Mucosa of rectum (tissue), 2 donors: ENCODE data around the gene MLLT6.
A peak's percentile ranks its signal among the peaks of the same experiment; 100 is the strongest.

Source experiments
- H3K27ac ChIP-seq, 2 donors: one replicate each; pipeline ENCODE4 v1.7.0; 2013; ENCODE audit warnings: inconsistent platforms in 2 of 2, low read depth in 2 of 2, low read length in 2 of 2
- H3K27me3 ChIP-seq, 2 donors: one replicate each; pipeline ENCODE4 v1.7.0; 2013; ENCODE audit warnings: low read length in 2 of 2; ENCODE audit not compliant: control insufficient read depth in 2 of 2, insufficient read depth in 2 of 2
- H3K36me3 ChIP-seq, 2 donors: one replicate each; pipeline ENCODE4 v1.7.0; 2013; ENCODE audit warnings: low read length in 2 of 2; ENCODE audit not compliant: control insufficient read depth in 2 of 2, insufficient read depth in 2 of 2
- H3K4me1 ChIP-seq, 2 donors: one replicate each; pipeline ENCODE4 v1.7.0; 2013; ENCODE audit warnings: low read length in 2 of 2, mild to moderate bottlenecking in 1 of 2; ENCODE audit not compliant: control insufficient read depth in 2 of 2, insufficient read depth in 2 of 2
- H3K4me3 ChIP-seq, 2 donors: one replicate each; pipeline ENCODE4 v1.7.0; 2013; ENCODE audit warnings: low read length in 2 of 2
- H3K9ac ChIP-seq, 2 donors: one replicate each; pipeline ENCODE4 v1.7.0; 2013; ENCODE audit warnings: low read length in 2 of 2, low read depth in 1 of 2, mild to moderate bottlenecking in 1 of 2
- H3K9me3 ChIP-seq, 2 donors: one replicate each; pipeline ENCODE4 v1.7.0; 2013; ENCODE audit warnings: low read length in 2 of 2; ENCODE audit not compliant: control insufficient read depth in 2 of 2
- donor health status: healthy.
- donor health status: Normal muscosa, but diverticular disease.

The MLLT6 gene

GRCh38 chr17:38709104-38709820 is 4.2 kb downstream of the MLLT6 start:
- Histone ChIP-seq H3K27me3 (no peaks in the 10 kb centered on the region), H3K9me3 (no peaks in the 10 kb centered on the region), H3K4me1 (peaks cover 10 to 20% of the 10 kb centered on the region in 2 donors), H3K9ac (peak overlapping the region in 1 of 2 donors; percentile 8), H3K4me3 (no peak overlapping the region), H3K27ac (no peak overlapping the region), H3K36me3 (peaks cover 45 to 57% of the 10 kb centered on the region in 2 donors)

GRCh38 chr17:38709864-38710603 is 5.0 kb downstream of the MLLT6 start:
- Histone ChIP-seq H3K9me3 (no peaks in the 10 kb centered on the region), H3K9ac (no peak overlapping the region), H3K27me3 (no peaks in the 10 kb centered on the region), H3K36me3 (peaks cover 46 to 62% of the 10 kb centered on the region in 2 donors), H3K4me1 (peaks cover 8 to 16% of the 10 kb centered on the region in 2 donors), H3K27ac (no peak overlapping the region), H3K4me3 (no peak overlapping the region)

- no peak overlapping the region for H3K9ac ChIP-seq
- H3K27me3 ChIP-seq: no peaks in the 10 kb centered on the region
- H3K27ac ChIP-seq: no peak overlapping the region
- peaks cover 8 to 16% of the 10 kb centered on the region in 2 donors for H3K4me1 ChIP-seq
- H3K9me3 ChIP-seq: no peaks in the 10 kb centered on the region
- no peak overlapping the region for H3K4me3 ChIP-seq
- peaks cover 46 to 66% of the 10 kb centered on the region in 2 donors for H3K36me3 ChIP-seq
These were observed 5.5 kb downstream of the MLLT6 start for GRCh38 chr17:38710604-38710962.

GRCh38 chr17:38710985-38711384 is 5.9 kb downstream of the MLLT6 start:
- peaks cover 7 to 16% of the 10 kb centered on the region in 2 donors for H3K4me1 ChIP-seq
- no peak overlapping the region for H3K27ac ChIP-seq
- H3K9me3 ChIP-seq: no peaks in the 10 kb centered on the region
- H3K36me3 ChIP-seq: peaks cover 49 to 70% of the 10 kb centered on the region in 2 donors
- no peak overlapping the region for H3K4me3 ChIP-seq
- no peaks in the 10 kb centered on the region for H3K27me3 ChIP-seq
- no peak overlapping the region for H3K9ac ChIP-seq

- H3K36me3 ChIP-seq: peaks cover 56 to 79% of the 10 kb centered on the region in 2 donors
- no peak overlapping the region for H3K27ac ChIP-seq
- no peak overlapping the region for H3K4me3 ChIP-seq
- H3K4me1 ChIP-seq: peaks cover 1 to 7% of the 10 kb centered on the region in 2 donors
- no peaks in the 10 kb centered on the region for H3K27me3 ChIP-seq
- H3K9ac ChIP-seq: no peak overlapping the region
- H3K9me3 ChIP-seq: no peaks in the 10 kb centered on the region
These were observed 6.9 kb downstream of the MLLT6 start for GRCh38 chr17:38711792-38712571.

GRCh38 chr17:38712593-38712992 is 7.5 kb downstream of the MLLT6 start:
- Histone ChIP-seq H3K4me1 (peaks cover 0 to under 1% of the 10 kb centered on the region in 2 donors), H3K36me3 (peaks cover 60 to 84% of the 10 kb centered on the region in 2 donors), H3K4me3 (no peak overlapping the region), H3K9ac (no peak overlapping the region), H3K9me3 (no peaks in the 10 kb centered on the region), H3K27ac (no peak overlapping the region), H3K27me3 (no peaks in the 10 kb centered on the region)

GRCh38 chr17:38713456-38714075 is 8.5 kb downstream of the MLLT6 start:
- no peaks in the 10 kb centered on the region for H3K9me3 ChIP-seq
- H3K4me3 ChIP-seq: no peak overlapping the region
- no peak overlapping the region for H3K27ac ChIP-seq
- no peak overlapping the region for H3K9ac ChIP-seq
- H3K27me3 ChIP-seq: no peaks in the 10 kb centered on the region
- peaks cover 0 to 3% of the 10 kb centered on the region in 2 donors for H3K4me1 ChIP-seq
- H3K36me3 ChIP-seq: peaks cover 53 to 80% of the 10 kb centered on the region in 2 donors

- no peak overlapping the region for H3K9ac ChIP-seq
- H3K27ac ChIP-seq: no peak overlapping the region
- H3K4me3 ChIP-seq: no peak overlapping the region
- no peaks in the 10 kb centered on the region for H3K27me3 ChIP-seq
- H3K4me1 ChIP-seq: peaks cover 0 to 3% of the 10 kb centered on the region in 2 donors
- no peaks in the 10 kb centered on the region for H3K9me3 ChIP-seq
- H3K36me3 ChIP-seq: peaks cover 45 to 66% of the 10 kb centered on the region in 2 donors
These were observed 10.3 kb downstream of the MLLT6 start for GRCh38 chr17:38715216-38715943.

- H3K4me3 ChIP-seq: no peak overlapping the region
- no peaks in the 10 kb centered on the region for H3K27me3 ChIP-seq
- peaks cover 3% of the 10 kb centered on the region in 2 donors for H3K4me1 ChIP-seq
- peaks cover 46 to 66% of the 10 kb centered on the region in 2 donors for H3K36me3 ChIP-seq
- no peak overlapping the region for H3K27ac ChIP-seq
- H3K9me3 ChIP-seq: no peaks in the 10 kb centered on the region
- H3K9ac ChIP-seq: no peak overlapping the region
These were observed 11.4 kb downstream of the MLLT6 start for GRCh38 chr17:38716368-38717005.
